Adrenal gland (tissue), 12 donors: Measurements from ENCODE around the gene ABLIM2. TPM values are rescaled to one million over a fixed set of nuclear protein-coding genes. Genes with fewer than 3 reads are reported as not detected.

Experiments used
- DNase-seq, 7 donors: peaks; one replicate each; pipeline ENCODE4 v3.0.0-alpha.2; 2019 to 2020
- H3K27ac ChIP-seq, 5 donors: fragments of 200-600 bp; sonication (generic) in 4 of 5; 1 replicate in 3 of 5; 2 replicates in 2 of 5; pipeline versions ENCODE4 v1.5.1 to v1.8.0; 2016 to 2020; ENCODE audit warnings: mild to moderate bottlenecking in 1 of 5
- H3K27me3 ChIP-seq: fragments of 200-600 bp; 2 replicates; pipeline ENCODE4 v1.8.0; 2021
- H3K36me3 ChIP-seq, 2 donors: fragments of 200-600 bp; replicated peaks in 1 of 2; 1 replicate in 1 of 2; 2 replicates in 1 of 2; pipeline versions ENCODE4 v1.5.1 to v1.8.0; 2018 to 2022
- H3K4me1 ChIP-seq, 2 donors: fragments of 200-600 bp; replicated peaks in 1 of 2; 1 replicate in 1 of 2; 2 replicates in 1 of 2; pipeline versions ENCODE4 v1.5.1 to v1.8.0; 2018 to 2021
- H3K4me3 ChIP-seq, 4 donors: fragments of 200-600 bp; sonication (generic) in 3 of 4; one replicate each; pipeline ENCODE4 v1.5.1; 2016 to 2018
- H3K9me3 ChIP-seq, 3 donors: fragments of 200-600 bp; sonication (generic) in 1 of 3; replicated peaks in 1 of 3; 1 replicate in 2 of 3; 2 replicates in 1 of 3; pipeline versions ENCODE4 v1.5.1 to v1.8.0; 2016 to 2021
- POLR2A ChIP-seq, 2 donors: fragments of 450-650 bp; IDR thresholded peaks; one replicate each; pipeline ENCODE4 v1.6.1; 2017; ENCODE audit warnings: antibody characterized with exemption in 2 of 2, mild to moderate bottlenecking in 2 of 2, moderate library complexity in 1 of 2
- WGBS, 4 donors: extraction: QIAGEN DNeasy Blood & Tissue Kit in 2 of 4; methylation state at CpG; one replicate each; pipeline versions ENCODE4 v1.1.5 to v1.1.7; 2013 to 2017; 5-methylcytosine and 5-hydroxymethylcytosine counted together
- intact Hi-C, 2 donors: fragments of 100-400 bp; cut with DNase I; formaldehyde crosslinking; loops; one replicate each; pipeline versions ENCODE4 v1.14.1 to v1.15.0; 2022 to 2023
- polyA plus RNA-seq, 3 donors: library from polyadenylated mRNA; stranded (reverse); fragments of 200-250 nt in 2 of 3; fragments of 350-450 nt in 1 of 3; fragmentation: Illumina TruSeq in 1 of 3; extraction: RNeasy Lipid Tissue Mini Kit (QIAGEN cat#74804) in 1 of 3; gene quantifications; one replicate each; pipeline ENCODE4 v1.2.3, GENCODE V29; 2013 to 2014
- total RNA-seq, 9 donors: library from RNA; depleted of rRNA in 4 of 9; stranded (reverse); fragments of >200 nt in 4 of 9; fragments of 120-200 nt in 1 of 9; fragmentation: NEBNext Ultra II Directional in 1 of 9; extraction: Animal tissue kit (Norgen Biotek cat#: 25700) in 1 of 9; gene quantifications; one replicate each; pipeline versions ENCODE4 v1.1.0 to v1.2.4, GENCODE V29; 2013 to 2023
- TF ChIP-seq, protein P1 (sequence below), 6 experiments: fragments of 450-650 bp in 4 of 6; fragments of 200-600 bp in 2 of 6; sonication (generic) in 1 of 6; IDR thresholded peaks; 1 replicate in 5 of 6; 2 replicates in 1 of 6; pipeline versions ENCODE4 v1.5.1 to v1.8.0; 2016 to 2021; ENCODE audit warnings: antibody characterized with exemption in 6 of 6, mild to moderate bottlenecking in 2 of 6, moderate library complexity in 1 of 6
- donor health status: healthy with polysubstance abuse.
- donor health status: Bipolar disorder and iron deficiency.
- donor health status: DM: yes; HTN: yes; CAD: no.
- donor health status: DM: no; HTN: no; CAD: no.
- donor health status: DM: no; HTN: no; CAD: no.
- donor health status: DM: yes; HTN: yes; CAD: no.

ABLIM2 gene
- total and polyA plus RNA-seq, 12 donors, result 5.8 to 31.2 (median 14.6) TPM

DNA sequence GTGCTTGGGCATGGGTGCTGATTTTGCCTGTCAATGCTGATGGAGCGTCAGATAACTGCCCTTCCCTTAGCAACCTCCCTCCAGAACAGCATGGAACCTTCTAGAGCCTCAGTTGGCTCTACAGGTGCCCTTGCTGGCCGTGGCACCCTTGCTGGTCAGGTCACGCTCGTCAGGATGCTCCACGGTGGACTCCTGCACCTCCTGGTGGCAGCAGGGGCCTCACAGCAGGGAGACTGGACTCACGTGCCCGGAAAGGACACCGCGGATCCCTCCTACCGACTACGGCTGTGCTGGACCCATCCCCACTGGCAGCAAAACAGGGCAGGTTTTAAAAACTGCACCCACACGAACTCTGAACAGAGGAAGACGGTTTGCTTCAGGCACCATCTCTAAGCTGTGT lies 136.8 kb downstream of the ABLIM2 start:
- TF ChIP-seq, protein P1, sequence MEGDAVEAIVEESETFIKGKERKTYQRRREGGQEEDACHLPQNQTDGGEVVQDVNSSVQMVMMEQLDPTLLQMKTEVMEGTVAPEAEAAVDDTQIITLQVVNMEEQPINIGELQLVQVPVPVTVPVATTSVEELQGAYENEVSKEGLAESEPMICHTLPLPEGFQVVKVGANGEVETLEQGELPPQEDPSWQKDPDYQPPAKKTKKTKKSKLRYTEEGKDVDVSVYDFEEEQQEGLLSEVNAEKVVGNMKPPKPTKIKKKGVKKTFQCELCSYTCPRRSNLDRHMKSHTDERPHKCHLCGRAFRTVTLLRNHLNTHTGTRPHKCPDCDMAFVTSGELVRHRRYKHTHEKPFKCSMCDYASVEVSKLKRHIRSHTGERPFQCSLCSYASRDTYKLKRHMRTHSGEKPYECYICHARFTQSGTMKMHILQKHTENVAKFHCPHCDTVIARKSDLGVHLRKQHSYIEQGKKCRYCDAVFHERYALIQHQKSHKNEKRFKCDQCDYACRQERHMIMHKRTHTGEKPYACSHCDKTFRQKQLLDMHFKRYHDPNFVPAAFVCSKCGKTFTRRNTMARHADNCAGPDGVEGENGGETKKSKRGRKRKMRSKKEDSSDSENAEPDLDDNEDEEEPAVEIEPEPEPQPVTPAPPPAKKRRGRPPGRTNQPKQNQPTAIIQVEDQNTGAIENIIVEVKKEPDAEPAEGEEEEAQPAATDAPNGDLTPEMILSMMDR (IDR thresholded peaks at IDR 0.05), result no peak
- no peak for TF ChIP-seq POLR2A (IDR thresholded peaks at IDR 0.05)
- Histone ChIP-seq H3K36me3 (no peaks in the 10 kb centered on the region), H3K4me3 (no peak overlapping the region), H3K4me1 (no peaks in the 10 kb centered on the region), H3K9me3 (no peaks in the 10 kb centered on the region), H3K27ac (no peak overlapping the region), H3K27me3 (no peaks in the 10 kb centered on the region)
- no peak for DNase-seq
- intact Hi-C loops, result no loop called here
- 82 to 86% (median 82%) methylated on average over 10 to 13 of the region's 13 CpGs; no CpG with 5 or more reads in 1 of the 4 donors for WGBS, 4 donors

- Histone ChIP-seq H3K9me3 (no peaks in the 10 kb centered on the region), H3K4me3 (no peak overlapping the region), H3K36me3 (no peaks in the 10 kb centered on the region), H3K27ac (no peak overlapping the region), H3K4me1 (no peaks in the 10 kb centered on the region), H3K27me3 (no peaks in the 10 kb centered on the region)
- 81 to 85% (median 83%) methylated on average over 24 of the region's 24 CpGs for WGBS, 4 donors
- intact Hi-C loops, result no loop called here
- TF ChIP-seq POLR2A (IDR thresholded peaks at IDR 0.05), result no peak
- TF ChIP-seq, protein P1 (IDR thresholded peaks at IDR 0.05), result no peak
- DNase-seq, result no peak
These were observed 138.9 kb downstream of the ABLIM2 start for GRCh38 chr4:8019396-8020365.

- Histone ChIP-seq H3K36me3 (no peaks in the 10 kb centered on the region), H3K4me1 (no peaks in the 10 kb centered on the region), H3K27ac (no peak overlapping the region), H3K27me3 (no peaks in the 10 kb centered on the region), H3K4me3 (no peak overlapping the region), H3K9me3 (no peaks in the 10 kb centered on the region)
- WGBS, 4 donors, result 45 to 57% (median 53%) methylated on average over 10 to 12 of the region's 12 CpGs
- TF ChIP-seq POLR2A (IDR thresholded peaks at IDR 0.05), result no peak
- TF ChIP-seq, protein P1 (IDR thresholded peaks at IDR 0.05), result no peak
- DNase-seq, result no peak
- intact Hi-C loops, result no loop called here
These were observed 142.1 kb downstream of the ABLIM2 start for GRCh38 chr4:8016527-8016926.

- no peaks in the 10 kb centered on the region for H3K9me3 ChIP-seq
- no peak overlapping the region for H3K27ac ChIP-seq
- intact Hi-C loops, result no loop called here
- H3K27me3 ChIP-seq, result no peaks in the 10 kb centered on the region
- 17 to 22% (median 20%) methylated on average over 4 of the region's 4 CpGs for WGBS, 4 donors
- no peak for DNase-seq
- no peak overlapping the region for H3K4me3 ChIP-seq
- H3K36me3 ChIP-seq, result no peaks in the 10 kb centered on the region
- H3K4me1 ChIP-seq, result peaks cover 0 to 10% of the 10 kb centered on the region in 2 donors
- TF ChIP-seq POLR2A (IDR thresholded peaks at IDR 0.05), result no peak
- TF ChIP-seq, protein P1 (IDR thresholded peaks at IDR 0.05), result peak in 5 of 6 experiments; percentile 6 to 36 (median 25)
These were observed 143.1 kb downstream of the ABLIM2 start for GRCh38 chr4:8015512-8015911.
